Caco-2 (cell line): ENCODE data around the gene WNT2B. TPM values are rescaled to one million over a fixed set of nuclear protein-coding genes. Genes with fewer than 3 reads are reported as not detected.

Experiments
- BruUV-seq: library from RNA; stranded (reverse); fragments of 400-500 nt; replicated peaks from 2 replicates; lab custom pipeline; 2021; lab: Mats Ljungman, UMichigan
- CTCF ChIA-PET: fragments of 300-600 bp; sonication (Branson Sonifier 250); formaldehyde crosslinking; loops from one replicate; lab custom pipeline; 2022; ENCODE audit warnings: antibody characterized with exemption; lab: Charles Lee
- POLR2A ChIA-PET: fragments of 300-600 bp; sonication (Branson Sonifier 250); formaldehyde crosslinking; loops from one replicate; lab custom pipeline; 2022; ENCODE audit warnings: antibody characterized with exemption; lab: Charles Lee
- DNase-seq, 2 experiments: peaks; one replicate each; pipeline versions ENCODE4 v3.0.0 to v3.0.0-alpha.2; 2020 to 2022
- H3K27me3 ChIP-seq: replicated peaks from 2 replicates; pipeline ENCODE4 v1.6.0; 2011; ENCODE audit warnings: low read length; ENCODE audit not compliant: control insufficient read depth, insufficient read depth
- H3K36me3 ChIP-seq: 2 replicates; pipeline ENCODE4 v1.5.1; 2011; ENCODE audit warnings: low read length; ENCODE audit not compliant: control insufficient read depth, insufficient read depth
- H3K4me1 ChIP-seq: fragments of 250-450 bp; sonication (Bioruptor Pico); 2 replicates; pipeline ENCODE4 v1.5.1; 2020; ENCODE audit warnings: mild to moderate bottlenecking
- H3K4me3 ChIP-seq: 2 replicates; pipeline ENCODE4 v1.5.1; 2011; ENCODE audit warnings: low read depth, mild to moderate bottlenecking, control low read depth, low read length
- H3K9me3 ChIP-seq: fragments of 250-450 bp; sonication (Bioruptor Pico); 2 replicates; pipeline ENCODE4 v1.5.1; 2020; ENCODE audit warnings: mild to moderate bottlenecking, moderate library complexity
- H3K27ac Mint-ChIP-seq: one replicate; pipeline ENCODE4 v1.8.0; 2022; ENCODE audit warnings: mixed read lengths; ENCODE audit not compliant: unreplicated experiment
- H3K27me3 Mint-ChIP-seq: one replicate; pipeline ENCODE4 v1.8.0; 2022; ENCODE audit warnings: mixed read lengths; ENCODE audit not compliant: insufficient read depth, unreplicated experiment
- H3K36me3 Mint-ChIP-seq: one replicate; pipeline ENCODE4 v1.8.0; 2022; ENCODE audit warnings: mild to moderate bottlenecking, mixed read lengths; ENCODE audit not compliant: insufficient read depth, unreplicated experiment
- H3K4me1 Mint-ChIP-seq: one replicate; pipeline ENCODE4 v1.8.0; 2022; ENCODE audit warnings: low read depth, mixed read lengths; ENCODE audit not compliant: unreplicated experiment
- H3K4me3 Mint-ChIP-seq: one replicate; pipeline ENCODE4 v1.8.0; 2022; ENCODE audit warnings: mild to moderate bottlenecking, moderate library complexity, mixed read lengths; ENCODE audit not compliant: unreplicated experiment
- H3K9me3 Mint-ChIP-seq: one replicate; pipeline ENCODE4 v1.8.0; 2022; ENCODE audit warnings: mixed read lengths; ENCODE audit not compliant: unreplicated experiment
- CTCF ChIP-seq, 2 experiments: fragments of 200-600 bp in 1 of 2; IDR thresholded peaks; 1 replicate in 1 of 2; 2 replicates in 1 of 2; pipeline versions ENCODE4 v1.5.1 to v1.8.0; 2011 to 2022; ENCODE audit warnings: antibody characterized with exemption in 1 of 2, control low read depth in 1 of 2, inconsistent platforms in 1 of 2, low read depth in 1 of 2, low read length in 1 of 2, mild to moderate bottlenecking in 1 of 2, moderate library complexity in 1 of 2; ENCODE audit not compliant: insufficient read depth in 1 of 2, severe bottlenecking in 1 of 2, unreplicated experiment in 1 of 2
- intact Hi-C: fragments of 100-400 bp; cut with micrococcal nuclease; formaldehyde crosslinking; loops from one replicate; pipeline ENCODE4 v1.10.0; 2022; ENCODE audit not compliant: unreplicated experiment
- total RNA-seq: library from RNA; stranded (reverse); gene quantifications from 2 replicates; pipeline ENCODE4 v1.2.3, GENCODE V29; 2022

The WNT2B gene
- total RNA-seq, 1 experiment from 2014 or later = 0.70 TPM

DNA sequence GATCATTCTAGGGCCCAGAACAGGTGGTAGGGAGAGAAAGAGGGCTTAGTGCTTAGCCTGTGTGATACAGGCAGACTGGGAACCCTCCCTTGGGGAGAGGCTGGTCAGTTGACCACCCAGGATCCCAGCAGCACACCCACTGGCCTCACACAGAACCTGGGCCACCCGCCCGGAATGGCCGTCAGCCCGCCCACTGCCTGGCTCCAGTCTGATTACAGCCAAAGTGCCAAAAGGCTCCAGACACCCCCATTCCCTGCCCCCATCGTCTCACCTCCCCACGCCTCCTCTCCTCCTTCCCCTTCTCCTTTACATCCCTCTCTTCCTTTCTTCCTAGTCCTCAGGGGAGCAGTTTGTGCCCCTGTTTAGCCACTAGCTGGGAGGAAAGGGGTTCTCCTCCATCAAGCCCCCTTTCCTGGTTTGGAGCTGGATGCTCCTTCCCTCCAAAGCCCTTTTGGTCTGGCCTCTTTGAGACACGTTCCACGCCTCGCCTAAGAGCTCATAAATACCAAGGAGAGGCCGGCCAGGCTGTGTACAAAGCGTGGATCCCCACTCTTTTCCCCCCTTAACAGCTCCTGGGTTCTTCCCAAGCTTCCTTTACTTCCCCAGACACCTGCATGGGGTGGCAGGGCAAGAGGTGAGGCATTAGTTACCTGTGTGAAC, 4.6 kb upstream of the WNT2B start:
- no peak overlapping the region for H3K27ac Mint-ChIP-seq
- CTCF ChIA-PET = no interaction called here
- intact Hi-C loops = loop anchor here (5.0 kb wide), 2 partner anchors 113 to 203 kb away; partner anchors contain the start of genes CAPZA1, RHOC and ST7L
- DNase-seq = no peak
- Histone ChIP-seq H3K9me3 (no peaks in the 10 kb centered on the region), H3K27me3 (no peaks in the 10 kb centered on the region), H3K4me1 (no peaks in the 10 kb centered on the region), H3K36me3 (no peaks in the 10 kb centered on the region), H3K4me3 (no peak overlapping the region)
- no peak for TF ChIP-seq CTCF (IDR thresholded peaks at IDR 0.05; ENCODE audit: insufficient read depth in 1 of 2, low read depth in 1 of 2, low read length in 1 of 2, severe bottlenecking in 1 of 2, unreplicated experiment in 1 of 2)
- no TSS peak for BruUV-seq
- no peaks in the 10 kb centered on the region for H3K9me3 Mint-ChIP-seq
- H3K4me3 Mint-ChIP-seq = no peak overlapping the region
- H3K4me1 Mint-ChIP-seq = no peaks in the 10 kb centered on the region
- H3K27me3 Mint-ChIP-seq = peaks cover 4% of the 10 kb centered on the region
- POLR2A ChIA-PET = no interaction called here
- H3K36me3 Mint-ChIP-seq = no peaks in the 10 kb centered on the region

DNA sequence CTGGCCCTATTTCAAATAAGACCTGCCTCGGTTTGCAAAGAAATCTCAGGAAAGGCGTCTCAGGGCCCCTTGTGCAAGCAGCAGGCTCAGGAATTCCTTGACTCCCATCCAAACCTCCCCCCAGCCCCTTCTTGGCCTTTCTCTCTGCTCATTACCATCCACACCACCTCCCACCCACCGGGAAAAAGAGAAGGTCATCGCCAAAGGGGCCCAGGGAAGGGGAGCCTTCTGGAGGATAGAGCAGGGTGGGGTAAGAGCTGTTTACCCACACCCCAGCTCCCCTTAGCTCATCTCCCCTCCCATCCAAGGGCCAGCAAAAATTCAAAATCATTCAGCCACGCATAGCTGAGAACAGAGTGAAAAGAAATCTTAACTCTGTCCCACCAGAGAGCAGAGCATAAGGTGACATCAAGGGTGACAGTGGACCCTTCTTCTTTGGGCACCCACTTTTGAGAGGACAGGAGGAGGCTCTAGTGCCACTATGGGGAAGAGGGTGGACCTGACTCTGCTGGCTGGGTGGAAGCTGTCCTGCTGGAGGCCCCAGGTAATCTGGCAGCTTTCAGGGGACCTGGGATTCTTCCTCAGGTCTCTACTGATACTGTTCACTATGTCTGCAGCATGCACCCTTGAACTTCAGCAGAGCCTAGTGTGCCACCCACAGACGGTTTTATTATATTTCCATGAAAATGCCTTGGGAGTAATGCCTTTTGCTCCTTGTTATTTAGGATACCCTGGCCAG, 3.9 kb upstream of the WNT2B start:
- ChIA-PET POLR2A (no interaction called here), CTCF (no interaction called here)
- no peaks in the 10 kb centered on the region for H3K36me3 Mint-ChIP-seq
- TF ChIP-seq CTCF (IDR thresholded peaks at IDR 0.05; ENCODE audit: insufficient read depth in 1 of 2, low read depth in 1 of 2, low read length in 1 of 2, severe bottlenecking in 1 of 2, unreplicated experiment in 1 of 2) = no peak
- H3K27ac Mint-ChIP-seq = no peak overlapping the region
- Histone ChIP-seq H3K36me3 (no peaks in the 10 kb centered on the region), H3K4me1 (no peaks in the 10 kb centered on the region), H3K27me3 (no peaks in the 10 kb centered on the region), H3K9me3 (no peaks in the 10 kb centered on the region), H3K4me3 (no peak overlapping the region)
- H3K9me3 Mint-ChIP-seq = no peaks in the 10 kb centered on the region
- H3K4me1 Mint-ChIP-seq = no peaks in the 10 kb centered on the region
- no peak overlapping the region for H3K4me3 Mint-ChIP-seq
- H3K27me3 Mint-ChIP-seq = peaks cover 5% of the 10 kb centered on the region
- intact Hi-C loops = loop anchor here (5.0 kb wide), 2 partner anchors 112 to 202 kb away; partner anchors contain the start of genes CAPZA1, RHOC and ST7L
- no TSS peak for BruUV-seq
- no peak for DNase-seq

- ChIA-PET POLR2A (no interaction called here), CTCF (no interaction called here)
- no TSS peak for BruUV-seq
- Histone ChIP-seq H3K4me1 (no peaks in the 10 kb centered on the region), H3K27me3 (no peaks in the 10 kb centered on the region), H3K4me3 (no peak overlapping the region), H3K36me3 (no peaks in the 10 kb centered on the region), H3K9me3 (no peaks in the 10 kb centered on the region)
- intact Hi-C loops = no loop called here
- Mint-ChIP-seq H3K4me3 (no peak overlapping the region), H3K27me3 (peaks cover 10% of the 10 kb centered on the region), H3K4me1 (no peaks in the 10 kb centered on the region), H3K27ac (no peak overlapping the region), H3K9me3 (no peaks in the 10 kb centered on the region), H3K36me3 (no peaks in the 10 kb centered on the region)
- no peak for DNase-seq
- TF ChIP-seq CTCF (IDR thresholded peaks at IDR 0.05; ENCODE audit: insufficient read depth in 1 of 2, low read depth in 1 of 2, low read length in 1 of 2, severe bottlenecking in 1 of 2, unreplicated experiment in 1 of 2) = no peak
Measured at GRCh38 chr1:112505400-112505785, 3.4 kb upstream of the WNT2B start.
